Prostate gland (tissue), 2 donors: ENCODE measurements around the gene ECE1. TPM values are rescaled to one million over a fixed set of nuclear protein-coding genes. Genes with fewer than 3 reads are reported as not detected.
A peak's percentile ranks its signal among the peaks of the same experiment; 100 is the strongest.
"Not testable (repeated sequence)": the region's sequence is repeated elsewhere in the genome, so short reads cannot be mapped to it uniquely, and the experiment has no call there.

Source experiments
- DNase-seq: peaks from one replicate; pipeline ENCODE4 v3.0.0-alpha.2; 2019; ENCODE audit warnings: low spot score
- H3K27ac ChIP-seq, 2 donors: fragments of 200-600 bp; sonication (generic); 2 replicates each; pipeline ENCODE4 v1.5.1; 2017 to 2019
- H3K27me3 ChIP-seq: fragments of 200-600 bp; sonication (generic); replicated peaks from 2 replicates; pipeline ENCODE4 v1.5.1; 2019; ENCODE audit not compliant: insufficient read depth
- H3K36me3 ChIP-seq, 2 donors: fragments of 200-600 bp; sonication (generic); 1 replicate in 1 of 2; 2 replicates in 1 of 2; pipeline versions ENCODE4 v1.5.1 to v1.8.1; 2017 to 2019
- H3K4me1 ChIP-seq: fragments of 200-600 bp; sonication (generic); replicated peaks from 2 replicates; pipeline ENCODE4 v1.5.1; 2019
- H3K4me3 ChIP-seq, 2 donors: fragments of 200-600 bp; sonication (generic); 2 replicates each; pipeline ENCODE4 v1.5.1; 2017 to 2019
- H3K9me3 ChIP-seq: fragments of 200-600 bp; sonication (generic); 2 replicates; pipeline ENCODE4 v1.5.1; 2017
- CTCF ChIP-seq, 4 experiments: fragments of 200-600 bp in 2 of 4; fragments of 450-650 bp in 2 of 4; sonication (generic) in 2 of 4; IDR thresholded peaks; 1 replicate in 3 of 4; 2 replicates in 1 of 4; pipeline ENCODE4 v1.5.1; 2016 to 2019; ENCODE audit warnings: antibody characterized with exemption in 4 of 4, mild to moderate bottlenecking in 2 of 4, moderate library complexity in 2 of 4
- POLR2A ChIP-seq: fragments of 450-650 bp; IDR thresholded peaks from one replicate; pipeline ENCODE4 v1.6.1; 2016; ENCODE audit warnings: antibody characterized with exemption, mild to moderate bottlenecking
- POLR2AphosphoS5 ChIP-seq: sonication (generic); formaldehyde crosslinking; IDR thresholded peaks from one replicate; pipeline ENCODE4 v1.6.1; 2017; ENCODE audit warnings: antibody characterized with exemption
- WGBS: methylation state at CpG from one replicate; pipeline ENCODE4 v1.1.5; 2018; 5-methylcytosine and 5-hydroxymethylcytosine counted together
- intact Hi-C: fragments of 100-400 bp; cut with DNase I; formaldehyde crosslinking; loops from one replicate; pipeline ENCODE4 v1.14.2; 2022
- total RNA-seq, 2 donors: library from RNA; depleted of rRNA; stranded (reverse); fragments of >200 nt; gene quantifications; one replicate each; pipeline ENCODE4 v1.1.0, GENCODE V29; 2016

Gene ECE1
- total RNA-seq, 2 donors from 2014 or later = 113 to 146 TPM

- no peak for TF ChIP-seq POLR2AphosphoS5
- TF ChIP-seq POLR2A = no peak
- no peak for TF ChIP-seq CTCF (IDR thresholded peaks at IDR 0.05)
- no peaks in the 10 kb centered on the region for H3K4me1 ChIP-seq
- no peak overlapping the region for H3K4me3 ChIP-seq
- no peaks in the 10 kb centered on the region for H3K27me3 ChIP-seq
- DNase-seq = no peak
- intact Hi-C loops = no loop called here
- H3K9me3 ChIP-seq = no peaks in the 10 kb centered on the region
- H3K27ac ChIP-seq = peak overlapping the region; percentile 79 to 82
- 41% methylated on average over 2 of the region's 2 CpGs for WGBS
- H3K36me3 ChIP-seq = no peaks in the 10 kb centered on the region
Measured at GRCh38 chr1:21174230-21174629, 116.0 kb downstream of the ECE1 start.

GRCh38 chr1:21173096-21173495 lies 117.2 kb downstream of the ECE1 start:
- not testable (repeated sequence) for H3K27ac ChIP-seq, DNase-seq, H3K4me3 ChIP-seq

GRCh38 chr1:21170837-21171236 lies 119.4 kb downstream of the ECE1 start:
- H3K27me3 ChIP-seq, H3K36me3 ChIP-seq, intact Hi-C loops, H3K9me3 ChIP-seq, H3K27ac ChIP-seq, H3K4me3 ChIP-seq, DNase-seq, H3K4me1 ChIP-seq: not testable (repeated sequence)
- 45% methylated on average over 4 of the region's 4 CpGs for WGBS

More at GRCh38 chr1:21173096-21173495, 117.2 kb downstream of the ECE1 start:
- WGBS = 91% methylated on average over 12 of the region's 12 CpGs
- intact Hi-C loops, H3K9me3 ChIP-seq, H3K36me3 ChIP-seq, H3K27me3 ChIP-seq, H3K4me1 ChIP-seq: not testable (repeated sequence)

GRCh38 chr1:21168444-21168843 lies 121.8 kb downstream of the ECE1 start:
- no peaks in the 10 kb centered on the region for H3K9me3 ChIP-seq
- WGBS = 98% methylated on average over 2 of the region's 2 CpGs
- H3K27me3 ChIP-seq = no peaks in the 10 kb centered on the region
- H3K4me3 ChIP-seq = no peak overlapping the region
- TF ChIP-seq POLR2AphosphoS5 = no peak
- TF ChIP-seq POLR2A = no peak
- TF ChIP-seq CTCF (IDR thresholded peaks at IDR 0.05) = no peak
- intact Hi-C loops = no loop called here
- no peaks in the 10 kb centered on the region for H3K4me1 ChIP-seq
- no peak overlapping the region for H3K27ac ChIP-seq
- H3K36me3 ChIP-seq = no peaks in the 10 kb centered on the region
- DNase-seq = no peak

Other genes starting within 250 kb of the ECE1 start
- gene EIF4G3, start 113.6 kb downstream of the ECE1 start, total RNA-seq = 10 to 100 TPM; 28.3 to 81.1 TPM
- 10 to 100 TPM; 13.9 to 19.7 TPM for gene NBPF3, start 149.7 kb upstream of the ECE1 start, total RNA-seq
- gene ALPL, start 219.0 kb upstream of the ECE1 start, total RNA-seq = 10 to 100 TPM in 1 of 2 donors, 1 to 10 TPM in 1; 6.3 to 15.6 TPM